Colonic mucosa (tissue), 4 donors: ENCODE results near the gene CDC42BPB. TPM values are rescaled to one million over a fixed set of nuclear protein-coding genes. Genes with fewer than 3 reads are reported as not detected.

Experiments
- DNase-seq: peaks from one replicate; pipeline ENCODE4 v3.0.0-alpha.2; 2020
- H3K27ac ChIP-seq: fragments of 200-600 bp; one replicate; pipeline ENCODE4 v1.8.0; 2021
- H3K27me3 ChIP-seq: fragments of 200-600 bp; one replicate; pipeline ENCODE4 v1.8.0; 2021
- H3K36me3 ChIP-seq: fragments of 200-600 bp; one replicate; pipeline ENCODE4 v1.8.0; 2021
- H3K4me1 ChIP-seq: fragments of 200-600 bp; one replicate; pipeline ENCODE4 v1.8.0; 2021; ENCODE audit warnings: mild to moderate bottlenecking
- H3K4me3 ChIP-seq: fragments of 200-600 bp; one replicate; pipeline ENCODE4 v1.8.0; 2021
- H3K9ac ChIP-seq, 2 donors: one replicate each; pipeline ENCODE4 v1.7.0; 2013; ENCODE audit warnings: control low read depth in 2 of 2, low read depth in 2 of 2, low read length in 2 of 2
- H3K9me3 ChIP-seq: fragments of 200-600 bp; one replicate; pipeline ENCODE4 v1.8.0; 2021
- CTCF ChIP-seq: fragments of 200-600 bp; IDR thresholded peaks from one replicate; pipeline ENCODE4 v1.8.0; 2022; ENCODE audit warnings: antibody characterized with exemption, mild to moderate bottlenecking
- intact Hi-C: fragments of 100-400 bp; cut with DNase I; formaldehyde crosslinking; loops from one replicate; pipeline ENCODE4 v1.14.1; 2022
- total RNA-seq, 2 donors: library from RNA; stranded (reverse); fragmentation: NEBNext Ultra II Directional in 1 of 2; extraction: Animal tissue kit (Norgen Biotek cat#: 25700) in 1 of 2; gene quantifications; one replicate each; pipeline ENCODE4 v1.2.1, GENCODE V29; 2021
- donor health status: healthy.
- donor health status: DM: no; HTN: no; CAD: no.
- donor health status: DM: no; HTN: no; CAD: no.

CDC42BPB gene
- total RNA-seq, 2 donors from 2014 or later = 67.9 to 83.8 TPM

GRCh38 chr14:102909911-102910310 lies 147.4 kb downstream of the CDC42BPB start:
- H3K36me3 ChIP-seq = no peaks in the 10 kb centered on the region
- no peak for TF ChIP-seq CTCF
- no peak overlapping the region for H3K27ac ChIP-seq
- no peak overlapping the region for H3K9ac ChIP-seq
- intact Hi-C loops = no loop called here
- DNase-seq = no peak
- H3K4me3 ChIP-seq = no peak overlapping the region
- H3K27me3 ChIP-seq = no peaks in the 10 kb centered on the region
- H3K9me3 ChIP-seq = no peaks in the 10 kb centered on the region
- H3K4me1 ChIP-seq = no peaks in the 10 kb centered on the region

DNA sequence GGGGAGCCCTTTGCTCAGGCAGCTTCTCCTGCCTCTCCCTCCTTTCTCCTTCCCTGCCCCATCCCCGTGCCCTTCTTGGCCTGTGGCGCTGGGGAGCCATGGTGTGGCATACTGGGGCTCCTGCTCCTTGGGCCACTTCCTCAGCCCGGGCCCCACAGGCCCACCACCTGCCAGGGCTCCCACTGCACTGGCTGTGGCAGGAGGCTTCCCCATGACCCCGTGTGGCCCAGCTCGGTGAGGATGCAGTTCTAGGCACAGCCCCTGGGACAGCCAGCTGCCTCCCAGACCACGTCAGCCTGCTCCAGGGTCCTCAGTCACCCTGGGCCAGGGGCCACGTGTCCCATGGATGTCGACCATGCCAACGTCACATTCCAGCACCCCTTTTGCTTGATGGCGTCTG lies 147.9 kb downstream of the CDC42BPB start:
- H3K9ac ChIP-seq = no peak overlapping the region
- no peak overlapping the region for H3K27ac ChIP-seq
- no peak overlapping the region for H3K4me3 ChIP-seq
- H3K36me3 ChIP-seq = no peaks in the 10 kb centered on the region
- H3K9me3 ChIP-seq = no peaks in the 10 kb centered on the region
- no peaks in the 10 kb centered on the region for H3K4me1 ChIP-seq
- H3K27me3 ChIP-seq = no peaks in the 10 kb centered on the region
- TF ChIP-seq CTCF = no peak
- no peak for DNase-seq
- intact Hi-C loops = no loop called here

DNA sequence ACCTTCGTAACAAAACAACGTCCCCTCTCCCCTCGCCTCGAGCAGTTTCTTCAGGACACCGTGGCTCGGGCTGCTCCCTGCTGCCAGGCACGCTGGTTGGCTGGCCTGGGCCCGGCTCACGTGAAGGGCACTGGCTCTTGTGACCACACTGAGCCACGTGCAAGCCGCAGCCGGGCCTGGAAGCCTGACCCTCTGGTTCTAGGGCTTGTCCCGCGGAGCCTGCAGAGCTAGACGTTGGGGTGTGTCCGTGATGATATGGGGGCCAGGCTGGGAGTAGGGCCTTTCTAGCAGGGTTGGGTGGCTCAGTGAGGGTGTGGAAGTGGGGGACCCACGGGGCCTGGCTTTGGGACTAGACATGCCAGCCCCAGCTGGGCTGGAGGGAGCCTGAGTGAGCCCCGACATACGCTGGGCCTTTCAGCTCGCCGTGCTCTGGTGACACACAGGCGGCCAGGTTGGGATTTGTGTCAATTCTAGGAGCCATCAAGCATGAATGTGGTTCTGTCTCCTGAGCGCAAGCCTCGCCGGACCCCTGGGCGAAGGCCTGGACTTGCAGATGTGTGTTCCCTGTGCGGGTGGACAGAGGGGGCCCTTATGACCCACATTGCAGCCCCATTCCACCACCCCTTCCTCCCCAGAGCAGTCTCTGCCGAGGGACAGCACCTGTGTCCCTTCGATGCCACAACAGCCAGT lies 148.4 kb downstream of the CDC42BPB start:
- Histone ChIP-seq H3K36me3 (no peaks in the 10 kb centered on the region), H3K9me3 (no peaks in the 10 kb centered on the region), H3K27ac (no peak overlapping the region), H3K4me3 (no peak overlapping the region), H3K9ac (no peak overlapping the region), H3K4me1 (no peaks in the 10 kb centered on the region), H3K27me3 (no peaks in the 10 kb centered on the region)
- no peak for TF ChIP-seq CTCF
- DNase-seq = no peak
- intact Hi-C loops = no loop called here

DNA sequence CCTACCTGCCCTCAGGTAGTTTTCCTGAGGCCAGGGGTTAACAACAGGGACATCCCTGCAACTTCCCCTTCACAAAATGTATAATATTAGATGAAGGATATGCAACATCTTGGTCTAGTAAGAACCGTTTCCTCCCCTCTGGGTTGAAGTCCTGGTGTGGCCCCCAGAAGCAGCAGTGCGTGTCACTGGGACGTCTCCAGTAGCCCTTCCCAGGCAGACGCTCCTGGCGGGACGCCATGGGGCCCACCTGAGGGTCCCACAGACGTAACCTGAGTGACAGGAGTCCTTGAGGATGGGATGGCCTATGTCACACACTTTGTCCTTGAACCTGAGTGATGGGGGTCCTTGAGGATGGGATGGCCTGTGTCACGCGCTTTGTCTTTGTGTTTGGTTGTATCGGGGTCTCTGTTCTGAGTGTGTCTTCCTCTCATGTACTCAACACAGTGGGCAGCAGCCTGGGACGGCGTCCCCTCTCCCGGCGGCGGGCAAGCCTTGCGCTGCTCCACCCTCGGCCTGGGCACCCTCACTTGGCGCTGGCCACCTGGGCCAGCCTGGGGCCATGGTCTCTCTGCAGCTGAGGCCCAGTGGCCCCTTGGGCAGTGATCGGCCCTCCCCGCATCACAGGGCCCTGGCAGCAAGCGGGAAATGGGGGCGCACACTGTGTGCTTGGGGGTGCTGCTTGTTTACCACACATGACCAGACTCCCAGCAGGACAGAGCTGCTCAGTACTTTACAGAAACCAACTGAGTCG lies 149.2 kb downstream of the CDC42BPB start:
- Histone ChIP-seq H3K27me3 (no peaks in the 10 kb centered on the region), H3K36me3 (peaks cover 5% of the 10 kb centered on the region), H3K4me3 (no peak overlapping the region), H3K27ac (no peak overlapping the region), H3K9ac (no peak overlapping the region), H3K9me3 (no peaks in the 10 kb centered on the region), H3K4me1 (no peaks in the 10 kb centered on the region)
- intact Hi-C loops = no loop called here
- no peak for DNase-seq
- no peak for TF ChIP-seq CTCF

DNA sequence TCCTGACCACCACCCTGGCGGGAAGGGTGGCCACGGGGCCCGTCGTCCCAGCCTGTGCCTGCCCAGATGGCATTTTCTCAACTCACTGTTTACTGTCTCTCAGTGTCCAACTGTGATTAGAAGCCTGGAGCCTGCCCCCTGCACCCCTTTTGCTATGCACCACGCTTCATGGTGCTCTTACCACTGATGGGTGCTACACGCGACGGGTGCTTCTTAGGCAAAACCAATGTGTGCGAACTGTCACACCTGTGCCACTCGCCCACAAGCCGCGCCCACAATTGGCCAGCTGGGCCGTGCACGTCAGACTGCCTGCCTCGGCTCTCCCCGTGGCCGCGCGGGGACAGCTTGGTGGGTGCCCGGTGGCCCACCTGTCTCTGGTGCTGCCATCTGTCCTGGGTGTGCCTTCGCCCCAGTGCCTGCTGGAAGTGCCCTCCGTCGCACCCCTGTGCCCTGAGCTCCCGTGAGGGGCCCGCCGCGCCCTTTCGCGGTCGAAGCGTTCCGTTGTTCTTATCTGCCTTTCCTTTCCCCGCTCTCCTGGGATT lies 150.0 kb downstream of the CDC42BPB start:
- no peak overlapping the region for H3K4me3 ChIP-seq
- DNase-seq = no peak
- no peaks in the 10 kb centered on the region for H3K4me1 ChIP-seq
- no peaks in the 10 kb centered on the region for H3K9me3 ChIP-seq
- no peaks in the 10 kb centered on the region for H3K27me3 ChIP-seq
- H3K36me3 ChIP-seq = peaks cover 8% of the 10 kb centered on the region
- TF ChIP-seq CTCF = no peak
- no peak overlapping the region for H3K9ac ChIP-seq
- no peak overlapping the region for H3K27ac ChIP-seq
- intact Hi-C loops = no loop called here
